GM08714 (cell line): ENCODE measurements around the gene PTGES3L.
"Not testable (repeated sequence)": the region's sequence is repeated elsewhere in the genome, so short reads cannot be mapped to it uniquely, and the experiment has no call there.

Source experiments
- H3K4me3 ChIP-seq: fragments of 200-500 bp; sonication (Bioruptor generic); 2 replicates; pipeline ENCODE4 v1.5.1; 2014; ENCODE audit warnings: mild to moderate bottlenecking, low read length, inconsistent platforms
- ZNF274 ChIP-seq: IDR thresholded peaks from 2 replicates; pipeline ENCODE4 v1.6.1; 2012; ENCODE audit warnings: mild to moderate bottlenecking, low read depth, low read length

Gene PTGES3L

GRCh38 chr17:42999003-42999525 is 19.2 kb upstream of the PTGES3L start:
- peak overlapping the region; percentile 90 for H3K4me3 ChIP-seq
- no peak for TF ChIP-seq ZNF274

- peak within 1 kb of the TSS; percentile 90 for H3K4me3 ChIP-seq
- no peak for TF ChIP-seq ZNF274
These were observed 18.4 kb upstream of the PTGES3L start, which contains the start of gene RPL27 for GRCh38 chr17:42997984-42998938. TSS of gene RPL27 (plus strand) at chr17:42998419. CDS start at chr17:42998751, 332 bp downstream.

DNA sequence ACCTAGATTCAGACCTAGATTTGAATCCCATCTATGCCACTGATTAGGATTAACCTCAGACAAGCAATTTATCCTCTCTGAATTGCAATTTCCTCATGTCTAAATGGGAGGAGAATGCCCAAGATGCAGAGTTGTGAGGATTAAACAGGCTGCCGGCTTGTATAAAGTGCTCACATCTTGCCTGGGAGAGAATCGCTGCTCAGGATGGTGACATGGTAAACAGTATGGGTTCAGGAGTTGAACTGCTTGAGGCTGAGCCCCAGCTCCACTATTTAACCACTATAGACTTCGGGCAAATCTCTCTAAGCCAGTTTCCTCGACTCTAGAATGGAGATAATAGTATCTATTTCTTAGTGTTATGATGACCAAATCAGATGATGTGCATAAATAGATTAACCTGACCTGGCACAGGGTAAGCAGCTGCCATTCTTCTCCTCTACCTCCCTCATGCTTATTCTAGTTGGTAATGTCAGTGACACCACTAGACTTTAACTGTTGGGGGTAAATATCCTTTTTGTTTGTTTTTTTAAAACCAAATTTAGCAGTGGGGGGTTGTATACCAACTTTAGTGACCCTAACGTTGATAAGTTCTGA is 17.6 kb upstream of the PTGES3L start:
- TF ChIP-seq ZNF274 = no peak
- peak overlapping the region; percentile 1; the same call in 1 of the 2 replicates for H3K4me3 ChIP-seq

DNA sequence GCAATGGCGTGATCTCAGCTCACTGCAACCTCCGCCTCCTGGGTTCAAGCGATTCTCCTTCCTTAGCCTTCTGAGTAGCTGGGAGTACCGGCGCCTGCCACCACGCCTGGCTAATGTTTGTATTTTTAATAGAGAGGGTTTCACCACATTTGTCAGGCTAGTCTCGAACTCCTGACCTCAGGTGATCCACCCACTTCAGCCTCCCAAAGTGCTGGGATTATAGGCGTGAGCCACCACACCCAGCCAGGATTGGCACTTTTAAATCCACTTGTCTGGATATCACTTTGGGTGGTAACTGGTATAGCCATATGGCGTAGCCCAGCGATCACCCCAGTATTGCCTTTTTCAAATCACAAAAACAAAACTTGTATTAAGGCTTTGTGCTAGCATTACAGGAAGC is 14.0 kb upstream of the PTGES3L start:
- H3K4me3 ChIP-seq = not testable (repeated sequence)

GRCh38 chr17:42992872-42993271 is 13.0 kb upstream of the PTGES3L start:
- no peak for TF ChIP-seq ZNF274
- no peak overlapping the region for H3K4me3 ChIP-seq

GRCh38 chr17:42991471-42991870 is 11.6 kb upstream of the PTGES3L start:
- H3K4me3 ChIP-seq = no peak overlapping the region

GRCh38 chr17:42989726-42990652 is 10.1 kb upstream of the PTGES3L start:
- TF ChIP-seq ZNF274 = no peak
- H3K4me3 ChIP-seq = no peak overlapping the region

More at GRCh38 chr17:42991471-42991870, 11.6 kb upstream of the PTGES3L start:
- no peak for TF ChIP-seq ZNF274

GRCh38 chr17:42989141-42989540 is 9.3 kb upstream of the PTGES3L start:
- TF ChIP-seq ZNF274 = no peak
- no peak overlapping the region for H3K4me3 ChIP-seq

DNA sequence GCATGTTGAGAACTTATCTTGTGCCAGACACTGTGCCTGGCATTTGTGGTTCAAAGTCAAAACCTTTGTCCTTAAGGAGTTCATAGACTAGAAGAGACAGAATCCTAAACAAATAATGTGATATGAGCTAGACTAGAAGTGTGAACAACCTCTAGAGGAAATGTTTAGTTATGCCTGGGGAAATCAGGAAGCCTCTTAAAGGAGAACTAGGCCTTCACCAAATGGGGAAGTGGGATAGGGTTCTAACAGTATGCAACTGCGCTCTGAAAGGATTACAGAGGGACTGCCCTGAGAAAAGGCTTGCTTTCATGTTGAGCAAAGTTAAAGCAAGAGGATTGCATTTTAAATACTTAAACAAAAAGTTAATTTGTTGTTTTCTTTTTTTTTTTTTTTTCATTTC is 5.3 kb upstream of the PTGES3L start:
- no peak for TF ChIP-seq ZNF274
- H3K4me3 ChIP-seq = no peak overlapping the region

GRCh38 chr17:42982266-42982665 is 2.4 kb upstream of the PTGES3L start:
- no peak for TF ChIP-seq ZNF274
- H3K4me3 ChIP-seq = no peak overlapping the region

DNA sequence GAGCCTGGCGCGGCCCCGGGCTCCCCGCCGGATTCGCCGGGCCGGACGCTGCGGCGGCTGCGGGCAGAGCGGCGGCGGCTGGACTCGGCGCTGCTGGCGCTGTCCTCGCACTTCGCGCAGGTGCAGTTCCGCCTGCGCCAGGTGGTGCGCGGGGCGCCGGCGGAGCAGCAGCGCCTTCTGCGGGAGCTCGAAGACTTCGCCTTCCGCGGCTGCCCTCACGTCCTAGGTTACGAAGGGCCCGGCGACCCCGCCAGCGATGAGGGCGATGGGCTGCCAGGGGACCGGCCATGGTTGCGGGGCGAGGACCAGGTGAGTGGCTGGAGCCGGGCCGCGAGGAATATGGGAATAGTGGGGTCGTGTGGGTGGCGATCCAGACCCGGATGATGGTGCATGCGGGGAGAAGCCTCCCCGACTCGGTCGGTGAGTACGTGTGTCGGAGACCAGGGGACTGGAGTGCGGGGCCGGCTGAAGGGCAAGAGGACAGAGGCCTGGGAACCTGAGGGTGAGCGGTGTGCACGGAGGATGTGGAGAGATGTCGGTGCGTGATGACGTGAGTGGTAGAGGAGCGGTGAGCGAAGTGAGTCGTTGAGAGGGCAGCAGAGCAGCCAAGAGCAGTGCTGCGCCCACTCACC is 1.0 kb upstream of the PTGES3L start:
- TF ChIP-seq ZNF274 = no peak
- H3K4me3 ChIP-seq = peak overlapping the region; percentile 85

DNA sequence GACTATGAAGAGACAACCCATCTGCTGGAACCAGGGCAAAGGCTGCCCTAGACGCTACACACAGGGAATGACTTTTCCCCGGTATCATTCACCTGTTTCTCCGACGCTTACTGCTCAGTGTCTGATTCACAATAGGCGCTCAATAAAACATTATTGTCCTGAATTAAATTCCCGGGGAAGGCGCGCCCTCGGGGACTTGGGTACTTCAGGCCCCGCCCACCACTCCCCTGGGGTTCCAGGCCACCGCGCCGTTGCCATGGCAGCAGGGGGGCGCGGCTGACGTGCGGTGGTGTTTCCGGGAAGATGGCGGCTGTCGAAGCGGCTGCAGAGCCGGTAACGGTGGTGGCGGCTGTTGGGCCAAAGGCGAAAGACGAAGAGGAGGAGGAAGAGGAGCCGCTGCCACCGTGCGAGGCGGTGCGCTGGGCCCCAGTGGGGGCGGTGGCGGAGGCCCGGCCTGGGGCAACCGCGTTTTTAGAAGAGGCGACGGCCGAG is 440 bp upstream of the PTGES3L start, which contains the start of gene RUNDC1:
Gene RUNDC1 (plus strand): TSS at position 292 of the 492 bp plus-strand sequence. CDS start 12 bp downstream, at position 304.
- no peak for TF ChIP-seq ZNF274
- H3K4me3 ChIP-seq = peak within 1 kb of the TSS; percentile 85

DNA sequence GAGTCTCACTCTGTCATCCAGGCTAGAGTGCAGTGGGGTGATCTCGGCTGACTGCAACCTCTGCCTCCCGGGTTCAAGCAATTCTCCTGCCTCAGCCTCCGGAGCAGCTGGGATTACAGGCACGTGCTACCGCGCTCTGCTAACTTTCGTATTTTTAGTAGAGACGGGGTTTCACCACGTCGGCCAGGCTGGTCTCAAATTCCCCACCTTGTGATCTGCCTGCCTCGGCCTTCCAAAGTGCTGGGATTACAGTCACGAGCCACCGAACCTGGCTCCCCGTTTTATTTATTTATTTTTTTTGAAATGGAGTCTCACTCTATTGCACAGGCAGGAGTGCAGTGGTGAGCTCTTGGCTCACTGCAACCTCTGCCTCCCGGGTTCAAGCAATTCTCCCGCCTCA is 4.2 kb downstream of the PTGES3L start:
- H3K4me3 ChIP-seq = not testable (repeated sequence)
